ELF-1 (cell line): ENCODE data around the gene RBBP8NL.

Experiments
- DNase-seq: peaks from one replicate; pipeline ENCODE4 v3.0.0-alpha.2; 2016; ENCODE audit warnings: low read depth, low spot score

RBBP8NL gene

GRCh38 chr20:62420846-62421715 lies 6.3 kb downstream of the RBBP8NL start:
- peak; percentile 89 for DNase-seq

- DNase-seq = no peak
These were observed 7.6 kb downstream of the RBBP8NL start for GRCh38 chr20:62419759-62420158.

- no peak for DNase-seq
These were observed 8.4 kb downstream of the RBBP8NL start for GRCh38 chr20:62418709-62419487.

- DNase-seq = no peak
These were observed 9.2 kb downstream of the RBBP8NL start for GRCh38 chr20:62417981-62418708.

GRCh38 chr20:62416651-62417637 lies 10.4 kb downstream of the RBBP8NL start:
- DNase-seq = no peak

GRCh38 chr20:62415354-62416111 lies 11.8 kb downstream of the RBBP8NL start:
- no peak for DNase-seq

- DNase-seq = no peak
These were observed 13.3 kb downstream of the RBBP8NL start for GRCh38 chr20:62413896-62414481.

- no peak for DNase-seq
These were observed 14.2 kb downstream of the RBBP8NL start for GRCh38 chr20:62413025-62413570.

GRCh38 chr20:62412194-62413024 lies 14.9 kb downstream of the RBBP8NL start:
- no peak for DNase-seq

GRCh38 chr20:62411479-62412193 lies 15.7 kb downstream of the RBBP8NL start:
- no peak for DNase-seq

- no peak for DNase-seq
These were observed 16.4 kb downstream of the RBBP8NL start for GRCh38 chr20:62410746-62411478.

GRCh38 chr20:62409931-62410745 lies 17.2 kb downstream of the RBBP8NL start:
- DNase-seq = peak; percentile 69

GRCh38 chr20:62409086-62409853 lies 18.1 kb downstream of the RBBP8NL start:
- DNase-seq = no peak

GRCh38 chr20:62408640-62409039 lies 18.7 kb downstream of the RBBP8NL start:
- DNase-seq = no peak

- DNase-seq = no peak
These were observed 19.3 kb downstream of the RBBP8NL start for GRCh38 chr20:62408055-62408454.
